MCF 10A (cell line): ENCODE data around the gene ACAN. TPM values are rescaled to one million over a fixed set of nuclear protein-coding genes. Genes with fewer than 3 reads are reported as not detected.

Experiments
- BruUV-seq: library from RNA; stranded (reverse); fragments of 400-500 nt; replicated peaks from 2 replicates; lab custom pipeline; 2021; lab: Mats Ljungman, UMichigan
- CTCF ChIA-PET: fragments of 300-600 bp; sonication (Branson Sonifier 250); formaldehyde crosslinking; extraction: SDS; loops from one replicate; lab custom pipeline; 2021; ENCODE audit warnings: antibody characterized with exemption, inconsistent platforms; lab: Yijun Ruan, JAX
- POLR2A ChIA-PET: fragments of 300-600, 350-650 bp; sonication (Branson Sonifier 250); formaldehyde crosslinking; extraction: SDS; loops from one replicate; lab custom pipeline; 2020; ENCODE audit warnings: antibody characterized with exemption, inconsistent platforms; lab: Yijun Ruan, JAX
- DNase-seq: peaks from one replicate; pipeline ENCODE4 v3.0.0-alpha.2; 2018; ENCODE audit not compliant: unreplicated experiment
- H3K27ac Mint-ChIP-seq: one replicate; pipeline ENCODE4 v1.8.0; 2022; ENCODE audit warnings: mild to moderate bottlenecking, low read depth, mixed read lengths; ENCODE audit not compliant: unreplicated experiment
- H3K27me3 Mint-ChIP-seq: one replicate; pipeline ENCODE4 v1.8.0; 2022; ENCODE audit warnings: mixed read lengths; ENCODE audit not compliant: insufficient read depth, unreplicated experiment
- H3K36me3 Mint-ChIP-seq: one replicate; pipeline ENCODE4 v1.8.0; 2022; ENCODE audit warnings: mild to moderate bottlenecking, moderate library complexity, mixed read lengths; ENCODE audit not compliant: insufficient read depth, unreplicated experiment
- H3K4me1 Mint-ChIP-seq: one replicate; pipeline ENCODE4 v1.8.0; 2022; ENCODE audit warnings: mixed read lengths; ENCODE audit not compliant: insufficient read depth, unreplicated experiment
- H3K4me3 Mint-ChIP-seq: one replicate; pipeline ENCODE4 v1.8.0; 2022; ENCODE audit warnings: mild to moderate bottlenecking, moderate library complexity, mixed read lengths; ENCODE audit not compliant: unreplicated experiment
- H3K9me3 Mint-ChIP-seq: one replicate; pipeline ENCODE4 v1.8.0; 2022; ENCODE audit warnings: mixed read lengths; ENCODE audit not compliant: unreplicated experiment
- CTCF ChIP-seq: fragments of 200-600 bp; IDR thresholded peaks from one replicate; pipeline ENCODE4 v1.8.0; 2022; ENCODE audit warnings: antibody characterized with exemption, mild to moderate bottlenecking; ENCODE audit not compliant: unreplicated experiment
- intact Hi-C: fragments of 100-400 bp; cut with micrococcal nuclease; formaldehyde crosslinking; loops from 2 replicates; pipeline ENCODE4 v1.14.1; 2022
- total RNA-seq: library from RNA; stranded (reverse); gene quantifications from 2 replicates; pipeline ENCODE4 v1.2.3, GENCODE V29; 2022

Gene ACAN
- total RNA-seq, 1 experiment from 2014 or later: not detected

GRCh38 chr15:88913850-88914169 lies 110.6 kb downstream of the ACAN start:
- Mint-ChIP-seq H3K4me3 (peak overlapping the region; percentile 95), H3K27ac (peak overlapping the region; percentile 89), H3K27me3 (no peaks in the 10 kb centered on the region), H3K36me3 (peaks cover 35% of the 10 kb centered on the region), H3K9me3 (no peaks in the 10 kb centered on the region), H3K4me1 (peaks cover 34% of the 10 kb centered on the region)
- DNase-seq: no peak
- ChIA-PET CTCF (interaction anchor here (0.7 to 7.7 kb wide), 3 partner anchors 10 to 76 kb away, joined by 3 to 64 read pairs (median 3); no protein-coding TSS in a partner anchor), POLR2A (interaction anchor here (0.6 to 2.1 kb wide), 9 partner anchors 9 to 275 kb away, joined by 3 to 7 read pairs (median 5); partner anchors contain the start of genes ABHD2 and ISG20)
- BruUV-seq: TSS peak; percentile 95
- no peak for TF ChIP-seq CTCF
- intact Hi-C loops: loop anchor here (2.0 kb wide), 1 partner anchor 103 kb away; no protein-coding TSS in a partner anchor

- peak overlapping the region; percentile 82 for H3K27ac Mint-ChIP-seq
- peaks cover 39% of the 10 kb centered on the region for H3K4me1 Mint-ChIP-seq
- no peaks in the 10 kb centered on the region for H3K27me3 Mint-ChIP-seq
- intact Hi-C loops: no loop called here
- POLR2A ChIA-PET: interaction anchor here (0.6 to 1.6 kb wide), 7 partner anchors 13 to 190 kb away, joined by 3 to 10 read pairs (median 5); no protein-coding TSS in a partner anchor
- BruUV-seq: no TSS peak
- H3K4me3 Mint-ChIP-seq: no peak overlapping the region
- no peaks in the 10 kb centered on the region for H3K9me3 Mint-ChIP-seq
- peaks cover 20% of the 10 kb centered on the region for H3K36me3 Mint-ChIP-seq
- CTCF ChIA-PET: interaction anchor here (0.6 to 7.7 kb wide), 7 partner anchors 12 to 259 kb away, joined by 3 to 64 read pairs (median 4); no protein-coding TSS in a partner anchor
- TF ChIP-seq CTCF: no peak
- DNase-seq: no peak
Measured at GRCh38 chr15:88915354-88915753, 112.1 kb downstream of the ACAN start.

- TF ChIP-seq CTCF: no peak
- CTCF ChIA-PET: interaction anchor here (1.0 to 7.7 kb wide), 3 partner anchors 14 to 255 kb away, joined by 3 to 64 read pairs (median 3); no protein-coding TSS in a partner anchor
- POLR2A ChIA-PET: interaction anchor here (1.7 kb wide), 1 partner anchor 171 kb away, joined by 3 read pairs; the partner anchor contains the start of gene ABHD2
- Mint-ChIP-seq H3K27ac (peak overlapping the region; percentile 62), H3K9me3 (no peaks in the 10 kb centered on the region), H3K27me3 (no peaks in the 10 kb centered on the region), H3K4me1 (peaks cover 43% of the 10 kb centered on the region), H3K36me3 (peaks cover 6% of the 10 kb centered on the region), H3K4me3 (no peak overlapping the region)
- DNase-seq: no peak
- BruUV-seq: no TSS peak
- intact Hi-C loops: no loop called here
Measured at GRCh38 chr15:88917760-88918159, 114.5 kb downstream of the ACAN start.

- Mint-ChIP-seq H3K27ac (peak overlapping the region; percentile 62), H3K4me3 (peak overlapping the region; percentile 20), H3K9me3 (no peaks in the 10 kb centered on the region), H3K27me3 (no peaks in the 10 kb centered on the region), H3K36me3 (peaks cover 6% of the 10 kb centered on the region), H3K4me1 (peaks cover 38% of the 10 kb centered on the region)
- no TSS peak for BruUV-seq
- ChIA-PET POLR2A (interaction anchor here (0.6 to 1.7 kb wide), 2 partner anchors 170 to 294 kb away, joined by 3 read pairs; partner anchors contain the start of gene ABHD2), CTCF (interaction anchor here (7.7 kb wide), 1 partner anchor 15 kb away, joined by 64 read pairs; no protein-coding TSS in a partner anchor)
- intact Hi-C loops: no loop called here
- no peak for TF ChIP-seq CTCF
- DNase-seq: peak; percentile 98
Measured at GRCh38 chr15:88918738-88919137, 115.5 kb downstream of the ACAN start.
